SHP77 treated with DMSO at 0.1 percent for 48 hours (cell line): Measurements from ENCODE around the gene ZFAND2A.
"Not testable (repeated sequence)": the region's sequence is repeated elsewhere in the genome, so short reads cannot be mapped to it uniquely, and the experiment has no call there.

Experiments
- DNase-seq: peaks from one replicate; lab custom pipeline; 2025; lab: John Stamatoyannopoulos, UW

The ZFAND2A gene

DNA sequence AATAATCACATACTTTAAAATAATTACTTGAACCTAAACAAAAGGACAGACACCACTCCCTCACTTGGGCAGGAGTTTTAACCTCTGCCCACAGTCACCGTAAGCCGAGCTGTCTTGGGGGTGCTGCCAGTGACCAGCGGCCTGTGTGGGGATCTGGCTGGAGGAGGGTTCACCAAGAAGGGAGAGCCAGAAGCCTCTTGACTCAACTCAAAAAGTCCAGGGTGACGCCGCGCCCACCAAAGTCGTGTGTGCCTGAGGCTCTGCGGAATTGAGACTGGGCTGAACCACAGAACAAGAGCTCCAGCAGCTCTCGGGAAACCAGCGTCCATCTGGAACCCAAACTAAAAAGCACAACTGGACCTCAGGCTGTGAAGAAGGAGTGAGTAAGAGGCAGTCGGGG lies 35.8 kb downstream of the ZFAND2A start:
- no peak for DNase-seq

DNA sequence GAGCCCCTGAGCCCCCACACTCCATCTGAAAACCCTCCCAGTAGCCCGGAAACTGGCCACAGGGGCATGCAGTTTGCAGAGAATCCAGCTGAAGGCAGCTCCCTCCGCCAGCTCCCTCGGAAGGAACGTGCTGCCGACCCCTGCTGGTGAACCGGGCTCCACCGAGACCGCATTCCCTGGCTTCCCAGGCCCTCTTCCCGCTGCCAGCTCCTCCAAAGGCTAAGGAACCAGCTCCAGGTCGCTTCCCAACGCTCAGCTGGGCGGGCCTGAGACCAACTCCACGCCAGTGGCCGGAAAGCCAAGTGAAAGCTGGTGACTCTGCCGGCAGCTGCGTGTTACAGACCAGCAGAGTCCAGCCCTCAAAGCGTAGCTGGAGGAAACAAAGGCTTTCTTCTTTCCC lies 36.3 kb downstream of the ZFAND2A start:
- no peak for DNase-seq

DNA sequence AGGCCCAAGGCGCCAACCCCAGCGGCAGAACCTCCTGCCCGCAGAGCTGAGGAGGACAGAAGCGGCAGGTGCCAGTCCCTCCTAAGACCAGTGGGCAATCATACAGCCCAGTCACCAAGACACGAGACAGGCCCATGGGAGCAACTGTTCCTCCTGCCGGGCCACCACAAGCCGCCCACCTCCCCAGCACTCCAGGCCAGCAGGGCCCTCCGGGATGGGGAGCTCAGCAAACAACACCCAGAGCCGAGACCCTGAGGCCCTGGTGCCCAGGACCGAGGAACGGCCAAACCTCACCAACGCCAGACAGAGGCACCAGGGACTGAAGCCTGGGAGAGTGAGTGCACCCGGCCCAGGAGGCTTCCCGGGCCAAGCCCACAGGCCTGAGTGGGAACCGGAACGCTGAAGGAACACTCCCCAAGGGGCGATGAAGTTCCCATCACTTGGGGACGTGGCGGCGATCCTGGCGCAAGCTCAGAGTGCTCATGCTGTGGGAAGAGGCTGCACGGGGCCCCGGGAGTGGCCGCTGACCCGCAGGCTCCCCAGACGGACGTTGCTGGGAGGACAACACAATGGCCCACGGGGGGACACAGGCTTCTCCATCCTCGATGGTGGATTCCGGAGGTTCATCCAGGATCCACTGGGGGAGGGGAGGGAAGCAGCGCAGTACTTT lies 37.0 kb downstream of the ZFAND2A start:
- DNase-seq, result no peak

DNA sequence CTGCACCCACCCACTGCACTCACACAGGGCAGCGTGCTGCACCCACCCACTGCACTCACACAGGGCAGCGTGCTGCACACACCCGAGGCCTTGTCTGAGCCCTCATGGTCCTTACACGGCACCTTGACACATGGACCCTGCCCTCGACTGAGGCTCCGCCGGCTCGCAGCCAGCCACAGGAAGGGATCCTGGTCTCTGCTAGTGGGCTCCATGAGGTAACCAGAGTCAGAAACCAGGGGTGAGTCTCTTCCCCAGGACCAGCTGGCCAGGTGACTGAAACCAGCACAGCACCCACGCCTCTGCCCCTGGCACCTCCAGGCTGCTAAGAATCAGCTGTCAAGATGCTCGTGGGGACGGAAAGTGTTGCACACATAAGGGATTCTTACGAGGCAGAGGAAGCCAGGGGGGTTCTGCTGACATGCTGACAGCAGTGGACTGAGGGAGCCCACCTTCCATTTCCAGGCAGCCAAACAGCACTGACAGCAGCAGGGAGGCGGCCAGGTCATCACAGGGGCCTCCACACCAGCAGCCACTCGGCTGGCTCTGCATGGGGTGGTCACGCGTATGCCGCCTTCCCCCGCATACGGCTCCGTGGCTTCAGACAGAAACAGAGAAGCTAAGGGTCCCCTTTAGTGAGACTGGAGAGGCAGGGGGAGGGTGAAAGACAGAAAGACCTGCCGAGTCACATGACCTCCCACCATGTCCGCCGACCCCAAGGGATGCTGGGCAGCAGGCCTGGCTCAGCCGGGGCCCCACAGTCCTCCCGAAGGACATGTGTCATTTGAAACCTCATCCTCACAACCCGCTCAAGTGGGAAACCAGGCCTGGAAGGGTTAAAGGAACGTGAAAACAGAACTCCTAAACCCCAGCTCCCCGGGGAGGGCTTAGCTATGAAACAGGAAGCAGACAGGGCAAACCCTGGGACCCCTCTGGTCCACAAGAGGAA lies 37.8 kb downstream of the ZFAND2A start:
- DNase-seq, result no peak

DNA sequence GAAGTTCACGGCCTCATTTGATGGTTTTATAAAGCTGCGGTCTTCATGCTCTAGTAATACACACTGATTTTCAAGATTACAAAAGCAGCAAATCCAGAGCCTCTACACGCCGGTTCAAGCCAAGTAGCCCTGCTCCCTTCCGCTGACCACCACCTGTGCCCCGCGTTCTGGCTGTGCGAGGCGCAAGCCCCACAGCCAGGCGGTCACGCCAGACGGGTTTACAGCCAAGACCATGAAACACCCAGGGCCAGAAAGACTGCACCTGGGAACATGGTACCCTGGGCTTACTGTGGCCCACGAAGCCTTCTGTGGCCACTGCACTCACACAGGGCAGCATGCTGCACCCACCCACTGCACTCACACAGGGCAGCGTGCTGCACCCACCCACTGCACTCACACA lies 38.5 kb downstream of the ZFAND2A start:
- DNase-seq, result no peak

DNA sequence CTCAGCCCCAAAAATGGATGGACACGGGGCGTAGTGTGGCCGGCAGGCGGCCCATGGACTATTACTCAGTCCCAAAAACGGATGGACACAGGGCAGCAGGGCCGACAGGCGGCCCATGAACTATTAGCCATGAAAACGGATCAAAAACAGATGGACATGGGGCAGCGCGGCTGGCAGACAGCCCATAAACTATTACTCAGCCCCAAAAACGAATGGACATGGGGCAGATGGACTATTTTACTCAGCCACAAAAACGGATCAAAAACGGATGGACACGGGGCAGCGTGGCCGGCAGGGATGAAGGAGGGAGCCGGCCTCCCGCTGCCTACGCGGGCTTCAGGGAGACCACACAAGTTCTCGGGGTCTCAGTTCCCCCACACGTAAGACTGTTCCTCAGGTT lies 39.2 kb downstream of the ZFAND2A start:
- no peak for DNase-seq

DNA sequence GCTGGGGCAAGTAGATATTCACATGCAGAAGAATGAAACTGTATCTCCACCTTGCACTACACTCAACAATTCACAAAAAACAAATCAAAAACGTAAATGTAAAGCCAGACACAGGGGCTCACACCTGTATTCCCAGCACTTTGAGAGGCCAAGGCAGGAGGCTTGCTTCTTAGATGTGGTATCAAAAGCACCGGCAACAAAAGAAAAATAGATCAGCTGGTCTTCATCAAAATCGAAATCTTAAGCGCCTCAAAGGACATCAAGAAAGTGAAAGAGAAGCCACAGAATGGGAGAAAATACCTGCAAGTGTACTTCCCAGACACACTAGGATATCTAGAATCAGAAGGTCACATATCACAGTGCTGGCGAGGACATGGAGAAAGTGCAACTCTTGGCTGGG lies 40.8 kb downstream of the ZFAND2A start:
- DNase-seq, result no peak

DNA sequence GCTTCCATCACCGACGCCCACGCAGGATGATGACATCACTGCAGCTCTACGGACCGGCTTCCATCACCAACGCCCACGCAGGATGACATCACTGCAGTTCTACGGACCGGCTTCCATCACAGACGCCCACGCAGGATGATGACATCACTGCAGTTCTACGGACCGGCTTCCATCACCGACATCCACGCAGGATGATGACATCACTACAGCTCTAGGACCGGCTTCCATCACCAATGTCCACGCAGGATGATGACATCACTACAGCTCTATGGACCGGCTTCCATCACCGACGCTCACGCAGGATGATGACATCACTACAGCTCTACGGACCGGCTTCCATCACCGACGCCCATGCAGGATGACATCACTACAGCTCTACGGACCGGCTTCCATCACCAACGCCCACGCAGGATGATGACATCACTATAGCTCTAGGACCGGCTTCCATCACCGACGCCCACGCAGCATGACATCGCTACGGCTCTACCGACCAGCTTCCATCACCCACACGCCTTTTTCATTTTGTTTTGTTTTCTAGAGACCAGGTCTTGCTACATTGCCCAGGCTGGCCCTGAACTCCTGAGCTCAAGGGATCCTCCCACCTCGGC lies 42.6 kb downstream of the ZFAND2A start:
- DNase-seq, result no peak

DNA sequence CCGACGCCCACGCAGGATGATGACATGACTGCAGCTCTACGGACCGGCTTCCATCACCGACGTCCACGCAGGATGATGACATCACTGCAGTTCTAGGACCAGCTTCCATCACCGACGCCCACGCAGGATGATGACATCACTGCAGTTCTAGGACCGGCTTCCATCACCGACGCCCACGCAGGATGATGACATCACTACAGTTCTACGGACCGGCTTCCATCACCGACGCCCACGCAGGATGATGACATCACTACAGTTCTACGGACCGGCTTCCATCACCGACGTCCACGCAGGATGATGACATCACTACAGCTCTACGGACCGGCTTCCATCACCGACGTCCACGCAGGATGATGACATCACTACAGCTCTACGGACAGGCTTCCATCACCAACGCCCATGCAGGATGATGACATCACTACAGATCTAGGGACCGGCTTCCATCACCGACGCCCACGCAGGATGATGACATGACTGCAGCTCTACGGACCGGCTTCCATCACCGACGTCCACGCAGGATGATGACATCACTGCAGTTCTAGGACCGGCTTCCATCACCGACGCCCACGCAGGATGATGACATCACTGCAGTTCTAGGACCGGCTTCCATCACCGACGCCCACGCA lies 43.5 kb downstream of the ZFAND2A start:
- DNase-seq, result not testable (repeated sequence)

DNA sequence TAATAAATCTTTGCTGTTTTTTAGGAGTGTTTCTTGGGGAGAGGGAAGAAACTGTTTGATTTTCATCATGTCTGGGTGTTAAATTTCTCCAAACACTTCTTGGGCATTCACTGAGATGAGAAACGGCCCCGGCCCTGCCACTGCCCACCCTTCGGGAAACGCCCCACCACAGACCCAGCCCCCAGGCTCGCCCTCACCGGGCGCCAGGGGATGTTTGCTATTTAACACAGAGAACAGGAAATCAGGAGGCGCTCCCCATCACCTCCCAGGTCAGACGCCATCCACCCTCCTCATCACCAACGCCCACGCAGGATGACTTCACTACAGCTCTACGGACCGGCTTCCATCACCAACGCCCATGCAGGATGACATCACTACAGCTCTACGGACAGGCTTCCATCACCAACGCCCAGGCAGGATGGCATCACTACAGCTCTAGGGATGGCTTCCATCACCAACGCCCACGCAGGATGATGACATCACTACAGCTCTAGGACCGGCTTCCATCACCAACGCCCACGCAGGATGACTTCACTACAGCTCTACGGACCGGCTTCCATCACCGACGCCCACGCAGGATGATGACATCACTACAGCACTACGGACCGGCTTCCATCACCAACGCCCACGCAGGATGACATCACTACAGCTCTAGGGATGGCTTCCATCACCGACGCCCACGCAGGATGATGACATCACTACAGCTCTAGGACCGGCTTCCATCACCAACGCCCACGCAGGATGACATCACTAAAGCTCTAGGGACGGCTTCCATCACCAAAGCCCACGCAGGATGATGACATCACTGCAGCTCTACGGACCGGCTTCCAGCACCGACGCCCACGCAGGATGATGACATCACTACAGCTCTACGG lies 44.6 kb downstream of the ZFAND2A start:
- DNase-seq, result not testable (repeated sequence)

DNA sequence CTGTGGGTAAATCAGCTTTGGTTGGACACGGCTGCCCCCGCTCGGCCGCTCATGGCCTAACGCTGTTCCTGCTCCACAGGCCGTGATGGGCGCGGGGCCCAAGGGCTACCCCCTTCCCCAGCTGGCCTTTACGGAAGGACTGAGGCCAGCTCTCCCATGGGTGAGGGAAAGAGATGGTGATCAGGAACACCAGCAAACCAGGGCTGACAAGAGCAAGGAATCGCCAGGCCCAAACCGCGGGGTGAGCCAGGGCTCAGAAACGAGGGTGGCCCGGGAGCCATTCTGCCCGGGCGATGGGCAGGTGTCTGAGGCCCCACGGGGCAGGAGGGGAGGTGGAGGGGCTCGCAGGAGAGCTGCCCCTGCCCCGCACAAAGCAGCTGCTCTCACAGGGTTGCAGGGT lies 45.5 kb downstream of the ZFAND2A start:
- no peak for DNase-seq

DNA sequence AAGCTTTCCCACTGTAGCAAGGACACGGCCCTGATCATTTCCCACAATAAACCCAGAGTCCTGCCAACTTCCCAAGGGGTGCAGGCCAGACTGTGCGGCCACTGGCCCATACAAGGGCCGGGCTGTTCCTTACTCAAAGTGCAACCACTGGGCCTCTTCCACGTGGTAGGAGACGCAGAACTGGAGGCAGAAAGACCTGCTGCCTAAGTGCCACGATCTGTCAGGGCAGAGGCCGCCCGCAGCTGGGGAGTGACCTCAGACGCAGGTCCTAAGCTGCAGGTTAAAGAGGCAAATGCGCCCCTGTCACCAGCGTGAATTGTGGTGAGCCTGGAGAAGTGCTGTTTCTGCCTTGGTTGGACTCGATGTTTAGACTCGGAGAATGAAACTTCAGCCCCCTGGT lies 45.9 kb downstream of the ZFAND2A start:
- no peak for DNase-seq

DNA sequence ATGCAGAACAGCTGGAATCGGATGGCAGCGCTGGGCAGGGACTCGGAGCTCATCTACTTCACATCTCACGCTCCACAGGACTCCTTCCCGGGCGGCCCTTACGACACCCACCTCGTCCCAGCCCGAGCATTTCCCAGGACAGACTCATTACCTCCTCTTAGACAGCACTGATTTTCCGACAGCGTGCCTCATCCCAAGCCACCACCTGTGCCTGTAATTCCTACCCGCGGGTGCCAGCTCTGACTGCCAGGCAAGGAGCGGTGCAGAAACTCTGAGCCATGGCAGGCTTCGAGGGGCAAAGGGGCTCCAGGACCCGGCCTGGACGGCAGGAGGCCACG lies 46.5 kb downstream of the ZFAND2A start:
- no peak for DNase-seq

DNA sequence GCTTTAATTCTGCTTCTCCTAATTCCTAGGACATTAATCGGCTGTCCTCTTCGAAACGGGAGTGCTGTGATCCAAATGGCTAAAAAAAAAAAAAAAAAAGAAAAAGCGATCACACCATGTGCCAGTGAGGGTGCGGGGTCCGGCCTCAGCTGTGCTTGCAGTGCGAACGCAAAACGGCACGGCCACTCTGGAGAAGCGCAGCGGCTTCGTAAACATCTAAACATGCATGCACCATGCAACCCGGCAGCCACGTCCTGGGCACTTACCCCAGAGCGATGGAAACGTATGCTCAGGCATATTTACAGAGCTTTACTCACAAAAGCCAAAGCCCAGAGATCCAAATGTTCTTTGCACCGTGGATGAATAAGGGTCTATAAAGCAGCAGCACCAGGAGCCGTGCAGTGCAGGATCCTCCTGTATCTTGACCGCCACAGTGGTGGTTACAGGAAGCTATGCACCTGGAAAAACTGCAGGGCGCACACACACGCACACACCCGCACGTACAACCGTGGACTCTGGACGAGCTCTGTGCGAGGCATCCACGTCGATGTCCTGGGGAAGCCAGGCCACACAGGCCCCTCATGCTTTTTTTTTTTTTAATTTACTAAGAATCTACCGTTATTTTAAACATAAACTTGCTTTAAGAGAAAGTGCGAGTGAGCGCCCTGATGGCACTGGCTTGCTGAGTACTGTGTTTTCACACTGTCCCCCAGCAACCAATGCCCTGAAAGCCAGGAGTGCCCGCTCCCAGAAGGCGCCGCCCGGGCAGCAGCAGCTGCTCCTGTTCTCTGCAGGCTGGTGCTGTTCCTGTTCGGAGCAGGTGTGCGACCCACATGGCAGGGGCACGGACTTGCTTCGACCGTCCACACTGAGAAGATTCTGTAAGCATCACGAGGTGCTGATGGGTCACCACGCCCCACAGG lies 47.1 kb downstream of the ZFAND2A start:
- DNase-seq, result no peak

DNA sequence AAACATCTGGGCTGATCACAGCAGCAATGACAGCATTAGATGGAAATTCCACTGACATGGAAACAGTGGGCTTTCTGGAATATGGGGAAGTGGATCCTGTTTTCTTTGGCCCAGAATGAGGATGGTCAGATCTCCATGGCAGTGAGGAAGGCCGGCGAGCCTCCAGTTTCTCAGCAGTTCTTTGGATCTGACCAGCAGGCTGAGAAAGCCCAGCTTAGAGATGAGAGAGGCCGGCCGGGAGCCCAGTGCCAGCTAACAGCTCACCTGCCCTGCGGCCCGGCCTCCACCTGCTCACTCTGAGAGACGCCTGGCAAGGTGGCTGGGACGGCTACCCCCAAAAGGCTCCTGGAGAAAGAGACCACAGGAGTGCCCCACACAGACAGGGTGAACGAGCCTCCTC lies 47.9 kb downstream of the ZFAND2A start:
- DNase-seq, result no peak

DNA sequence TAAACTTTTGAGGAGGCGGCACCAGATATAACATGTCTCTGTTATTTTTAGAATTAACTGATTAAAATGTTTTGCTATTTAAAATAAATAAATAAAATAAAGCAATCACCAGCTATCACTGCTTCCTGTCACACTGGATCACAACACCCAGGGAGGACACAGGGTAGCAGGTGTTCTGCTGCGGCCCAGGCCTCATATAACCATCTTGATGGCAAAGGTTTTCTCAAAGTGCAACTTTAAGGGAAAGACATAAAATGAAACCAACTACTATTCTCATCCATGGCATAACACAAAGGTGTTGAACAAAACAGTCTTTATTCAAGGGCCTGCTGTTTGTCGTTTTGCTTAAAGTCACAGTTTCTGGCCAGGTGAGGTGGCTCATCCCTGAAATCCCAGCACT lies 48.8 kb downstream of the ZFAND2A start:
- no peak for DNase-seq

DNA sequence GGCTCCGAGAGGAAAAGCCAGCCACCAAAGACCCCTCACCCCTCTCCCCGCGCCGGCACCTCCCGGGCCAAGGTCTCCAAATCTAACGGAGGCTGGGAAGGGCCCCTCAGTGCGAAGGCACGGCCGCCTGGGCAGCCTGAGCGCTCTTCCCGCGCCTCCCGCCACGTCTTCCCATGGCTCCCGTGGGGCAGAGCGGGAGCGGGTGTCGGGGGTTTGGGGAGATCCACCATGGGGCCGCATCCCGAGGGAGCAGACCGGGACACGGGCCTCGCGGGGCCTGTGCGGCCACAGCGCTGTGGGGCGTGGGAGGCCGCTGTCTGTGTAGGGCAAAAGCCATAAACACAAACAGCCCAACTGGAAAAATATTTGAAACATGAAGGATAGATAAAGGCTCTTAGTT lies 49.6 kb downstream of the ZFAND2A start:
- DNase-seq, result no peak

DNA sequence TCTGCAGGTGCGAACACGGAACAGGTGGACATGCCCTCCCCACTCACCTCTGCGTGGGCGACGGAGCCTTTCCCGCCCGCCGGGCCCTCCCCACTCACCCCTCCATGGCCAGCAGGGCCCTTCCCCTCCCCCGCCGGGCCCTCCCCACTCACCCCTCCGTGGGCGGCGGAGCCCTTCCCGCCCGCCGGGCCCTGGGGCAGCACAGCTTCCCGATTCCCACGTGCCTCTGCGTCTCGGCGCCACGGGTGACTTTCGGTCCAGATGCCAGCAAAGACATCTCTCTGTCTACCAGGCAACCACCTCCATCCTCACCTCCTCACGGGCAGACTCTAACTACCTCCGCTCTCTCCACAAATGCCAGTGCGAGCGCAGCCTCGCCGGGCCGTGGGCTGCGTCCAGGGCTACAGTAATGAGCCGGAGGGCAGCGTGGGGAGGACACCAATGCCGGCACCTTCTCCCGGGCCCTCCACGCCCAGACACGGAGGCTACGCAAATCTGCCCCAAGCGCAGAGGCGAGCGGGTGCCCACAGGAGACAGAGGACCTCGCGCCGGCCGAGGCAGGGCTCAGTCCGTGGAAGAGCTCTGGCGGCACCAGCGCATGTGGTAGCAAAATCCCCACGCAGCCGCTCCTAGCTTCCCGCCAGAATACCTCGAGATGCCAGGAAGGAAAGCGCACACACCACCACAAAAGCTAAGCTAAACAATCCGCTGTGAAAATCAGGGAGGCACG lies 50.2 kb downstream of the ZFAND2A start:
- DNase-seq, result no peak

DNA sequence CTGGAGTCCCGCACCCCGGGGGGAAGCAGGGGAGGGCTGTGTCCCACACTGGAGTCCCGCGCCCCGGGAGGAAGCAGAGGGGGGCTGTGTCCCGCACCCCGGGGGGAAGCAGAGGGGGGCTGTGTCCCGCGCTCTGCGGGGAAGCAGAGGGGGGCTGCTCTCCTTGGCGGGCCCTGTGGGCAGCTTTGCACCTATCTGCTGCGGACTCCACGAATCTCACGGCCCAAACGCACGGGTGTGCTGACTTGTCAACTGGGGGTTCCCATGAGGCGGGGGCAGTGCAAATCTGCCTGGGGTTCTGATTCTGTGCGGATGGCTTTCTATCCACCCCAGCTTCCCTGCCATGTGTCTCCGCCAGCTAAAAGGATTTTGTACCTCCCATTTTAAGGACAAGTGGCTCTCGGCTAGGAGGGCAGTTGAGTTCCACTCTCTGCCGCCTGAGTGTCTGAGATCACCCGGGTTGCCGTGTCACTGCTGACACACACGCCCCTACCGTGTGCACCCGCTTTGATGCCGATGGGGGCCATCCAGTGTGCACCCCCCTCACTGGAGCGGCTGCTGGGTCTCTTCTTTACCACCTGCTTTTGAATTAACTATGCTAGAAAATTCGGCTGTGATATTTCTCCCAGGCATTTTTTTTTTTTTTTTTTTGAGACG lies 51.6 kb downstream of the ZFAND2A start:
- no peak for DNase-seq
